Occipital lobe (tissue), 3 donors: Measurements from ENCODE around the gene RAB3IL1. TPM values are rescaled to one million over a fixed set of nuclear protein-coding genes. Genes with fewer than 3 reads are reported as not detected.

Experiments
- DNase-seq: peaks from one replicate; lab custom pipeline; 2025; lab: John Stamatoyannopoulos, UW
- small RNA-seq: library from RNA; depleted of rRNA; stranded (forward); fragments of <200 nt; gene quantifications from one replicate; pipeline ENCODE3, GENCODE V24; 2014
- total RNA-seq: library from RNA; depleted of rRNA; stranded (reverse); fragments of >200 nt; gene quantifications from one replicate; pipeline ENCODE4 v1.2.3, GENCODE V29; 2014

The RAB3IL1 gene
- total RNA-seq, 1 donor from 2014 or later = 2.3 TPM

DNA sequence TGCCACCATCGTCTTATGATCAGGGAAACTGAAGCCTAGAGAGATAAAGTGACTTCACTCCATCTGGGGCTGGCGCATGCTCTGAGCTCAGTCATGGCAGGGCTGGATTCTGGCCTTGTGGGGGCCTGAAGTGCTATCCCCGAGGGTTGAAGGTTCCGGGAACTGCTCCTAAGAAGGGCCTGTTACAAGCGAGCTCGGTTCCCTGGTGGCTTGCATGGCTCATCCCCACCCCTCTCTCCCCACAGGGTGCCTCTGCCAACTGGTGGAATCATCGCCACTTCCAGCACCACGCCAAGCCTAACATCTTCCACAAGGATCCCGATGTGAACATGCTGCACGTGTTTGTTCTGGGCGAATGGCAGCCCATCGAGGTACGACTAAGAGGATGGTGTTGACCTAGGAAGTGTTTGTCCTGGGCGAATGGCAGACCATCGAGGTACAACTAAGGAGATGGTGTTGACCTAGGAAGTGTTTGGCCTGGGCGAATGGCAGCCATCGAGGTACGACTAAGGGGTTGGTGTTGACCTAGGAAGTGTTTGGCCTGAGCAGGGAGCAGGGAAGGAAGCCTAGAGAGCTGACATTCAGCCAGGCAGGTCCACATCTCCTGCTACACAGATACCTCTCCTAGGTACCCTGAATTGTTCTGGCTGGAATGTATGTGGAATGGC, 69.3 kb downstream of the RAB3IL1 start:
- no peak for DNase-seq

Small RNA genes within 50 kb of the gene (small RNA-seq; reads per million reads assigned to genes)
- gene MIR6746 (not detected), gene RNU6-1243P (not detected)

Other genes with a start within 250 kb of the RAB3IL1 start
- 5.5 TPM for gene DAGLA, start 237.2 kb downstream of the RAB3IL1 start, total RNA-seq
- 0.94 TPM for gene MYRF, start 164.9 kb downstream of the RAB3IL1 start, total RNA-seq
- 39.6 TPM for gene TMEM258, start 125.0 kb downstream of the RAB3IL1 start, total RNA-seq
- gene FEN1, start 124.7 kb downstream of the RAB3IL1 start, total RNA-seq = 13.3 TPM
- gene FADS1, start 100.6 kb downstream of the RAB3IL1 start, total RNA-seq = 85.0 TPM
- 109 TPM for gene FADS2, start 89.3 kb downstream of the RAB3IL1 start, total RNA-seq
- 34.0 TPM for gene FADS3, start 26.0 kb downstream of the RAB3IL1 start, total RNA-seq
- 1.2 TPM for gene BEST1, start 32.8 kb upstream of the RAB3IL1 start, total RNA-seq
- 252 TPM for gene FTH1, start 50.1 kb upstream of the RAB3IL1 start, total RNA-seq
- gene INCENP, start 206.4 kb upstream of the RAB3IL1 start, total RNA-seq = 25.1 TPM